ENCODE measurements around the gene BTBD1. TPM values are rescaled to one million over a fixed set of nuclear protein-coding genes. Genes with fewer than 3 reads are reported as not detected.

BTBD1 gene
- total RNA-seq, 1 donor from 2014 or later = 48.5 TPM

- Histone ChIP-seq H3K79me2 (ENCODE audit: low read depth) (peaks cover 68% of the 10 kb centered on the region), H3K9me3 (ENCODE audit: low read depth) (no peaks in the 10 kb centered on the region), H3F3A (ENCODE audit: low read depth) (peaks cover 23% of the 10 kb centered on the region), H3K36me3 (no peaks in the 10 kb centered on the region), H4K20me1 (ENCODE audit: low read depth) (peaks cover 52% of the 10 kb centered on the region), H3K4me3 (peak overlapping the region; percentile 95), H3K27ac (no peak overlapping the region), H3K9ac (no peak overlapping the region), H3K27me3 (no peaks in the 10 kb centered on the region), H2AFZ (replicated peaks) (no peak overlapping the region), H3K4me1 (peaks cover 27% of the 10 kb centered on the region), H3K4me2 (peak overlapping the region; percentile 91)
- Mint-ChIP-seq H3K27ac (no peak overlapping the region), H3K4me1 (peaks cover 23% of the 10 kb centered on the region), H3K9me3 (no peaks in the 10 kb centered on the region), H3K36me3 (peaks cover 6% of the 10 kb centered on the region), H3K27me3 (ENCODE audit: insufficient read depth, low read depth) (no peaks in the 10 kb centered on the region), H3K4me3 (peak overlapping the region; percentile 92)
- DNase-seq (ENCODE audit: low spot score) = no peak
- TF ChIP-seq EZH2phosphoT487 (IDR thresholded peaks at IDR 0.05) (no peak), EZH2 (IDR thresholded peaks at IDR 0.05) (no peak), CTCF (IDR thresholded peaks at IDR 0.05) (no peak)
These were observed 2.2 kb downstream of the BTBD1 start for GRCh38 chr15:83064859-83065258.

DNA sequence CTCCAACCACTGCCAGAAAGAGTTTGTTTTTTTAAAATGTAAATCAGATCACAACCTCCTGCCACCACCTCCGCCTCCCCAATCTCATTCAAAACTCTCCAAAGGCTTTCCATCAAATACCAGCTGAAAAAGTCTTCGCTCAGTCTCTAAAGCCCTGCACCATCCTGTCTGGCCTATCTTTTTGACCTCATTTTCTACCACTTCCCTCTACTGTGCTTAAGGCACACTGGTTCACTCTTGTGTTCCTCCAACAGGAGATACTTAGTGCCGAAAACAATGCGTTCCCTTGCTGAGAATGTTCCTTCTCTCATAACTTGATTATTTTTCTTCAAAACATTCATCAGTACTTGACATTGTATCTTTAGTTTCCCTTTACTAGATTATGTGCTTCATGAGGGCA, 3.5 kb downstream of the BTBD1 start:
- peaks cover 27% of the 10 kb centered on the region for H3K4me1 ChIP-seq
- no peaks in the 10 kb centered on the region for H3K27me3 ChIP-seq
- H3K9me3 ChIP-seq (ENCODE audit: low read depth) = no peaks in the 10 kb centered on the region
- Mint-ChIP-seq H3K4me1 (peaks cover 23% of the 10 kb centered on the region), H3K27ac (no peak overlapping the region), H3K4me3 (no peak overlapping the region), H3K9me3 (no peaks in the 10 kb centered on the region), H3K36me3 (peaks cover 10% of the 10 kb centered on the region), H3K27me3 (ENCODE audit: insufficient read depth, low read depth) (no peaks in the 10 kb centered on the region)
- peaks cover 81% of the 10 kb centered on the region for H3K79me2 ChIP-seq (ENCODE audit: low read depth)
- TF ChIP-seq CTCF (IDR thresholded peaks at IDR 0.05) (no peak), EZH2phosphoT487 (IDR thresholded peaks at IDR 0.05) (no peak)
- peaks cover 61% of the 10 kb centered on the region for H4K20me1 ChIP-seq (ENCODE audit: low read depth)
- no peak overlapping the region for H3K9ac ChIP-seq
- H3K4me2 ChIP-seq = peak overlapping the region; percentile 91
- H3K4me3 ChIP-seq = no peak overlapping the region
- H3K27ac ChIP-seq = no peak overlapping the region
- DNase-seq (ENCODE audit: low spot score) = no peak
- H2AFZ ChIP-seq (replicated peaks) = no peak overlapping the region
- H3K36me3 ChIP-seq = no peaks in the 10 kb centered on the region
- H3F3A ChIP-seq (ENCODE audit: low read depth) = peaks cover 23% of the 10 kb centered on the region

GRCh38 chr15:83062768-83063180, 4.3 kb downstream of the BTBD1 start:
- Mint-ChIP-seq H3K36me3 (peaks cover 10% of the 10 kb centered on the region), H3K9me3 (no peaks in the 10 kb centered on the region), H3K27me3 (ENCODE audit: insufficient read depth, low read depth) (no peaks in the 10 kb centered on the region), H3K4me3 (no peak overlapping the region), H3K27ac (no peak overlapping the region), H3K4me1 (peaks cover 19% of the 10 kb centered on the region)
- Histone ChIP-seq H3F3A (ENCODE audit: low read depth) (peaks cover 16% of the 10 kb centered on the region), H3K36me3 (no peaks in the 10 kb centered on the region), H3K4me2 (no peak overlapping the region), H3K4me1 (peaks cover 27% of the 10 kb centered on the region), H4K20me1 (ENCODE audit: low read depth) (peaks cover 66% of the 10 kb centered on the region), H3K27ac (no peak overlapping the region), H3K9ac (no peak overlapping the region), H2AFZ (replicated peaks) (no peak overlapping the region), H3K4me3 (no peak overlapping the region), H3K27me3 (no peaks in the 10 kb centered on the region), H3K79me2 (ENCODE audit: low read depth) (peaks cover 89% of the 10 kb centered on the region), H3K9me3 (ENCODE audit: low read depth) (no peaks in the 10 kb centered on the region)
- no peak for DNase-seq (ENCODE audit: low spot score)
- TF ChIP-seq EZH2 (IDR thresholded peaks at IDR 0.05) (no peak), EZH2phosphoT487 (IDR thresholded peaks at IDR 0.05) (no peak), CTCF (IDR thresholded peaks at IDR 0.05) (no peak)
